ENCODE measurements around the gene LRRK2.

LRRK2 gene

GRCh38 chr12:40338621-40339020 lies 113.8 kb downstream of the LRRK2 start:
- TF ChIP-seq CTCF (IDR thresholded peaks at IDR 0.05; ENCODE audit: extremely low read depth, missing control alignments): no peak
- no peak for DNase-seq (ENCODE audit: low spot score)

GRCh38 chr12:40342010-40342409 lies 117.2 kb downstream of the LRRK2 start:
- DNase-seq (ENCODE audit: low spot score): no peak

GRCh38 chr12:40343124-40343523 lies 118.3 kb downstream of the LRRK2 start:
- DNase-seq (ENCODE audit: low spot score): no peak
- TF ChIP-seq CTCF (IDR thresholded peaks at IDR 0.05; ENCODE audit: extremely low read depth, missing control alignments): no peak

More at GRCh38 chr12:40342010-40342409, 117.2 kb downstream of the LRRK2 start:
- TF ChIP-seq CTCF (IDR thresholded peaks at IDR 0.05; ENCODE audit: extremely low read depth, missing control alignments): no peak

GRCh38 chr12:40344312-40344711 lies 119.5 kb downstream of the LRRK2 start:
- DNase-seq (ENCODE audit: low spot score): no peak

GRCh38 chr12:40351976-40352375 lies 127.2 kb downstream of the LRRK2 start:
- no peak for DNase-seq (ENCODE audit: low spot score)
- TF ChIP-seq CTCF (IDR thresholded peaks at IDR 0.05; ENCODE audit: extremely low read depth, missing control alignments): no peak

More at GRCh38 chr12:40344312-40344711, 119.5 kb downstream of the LRRK2 start:
- TF ChIP-seq CTCF (IDR thresholded peaks at IDR 0.05; ENCODE audit: extremely low read depth, missing control alignments): no peak

GRCh38 chr12:40375076-40375475 lies 150.3 kb downstream of the LRRK2 start:
- no peak for TF ChIP-seq CTCF (IDR thresholded peaks at IDR 0.05; ENCODE audit: extremely low read depth, missing control alignments)
- DNase-seq (ENCODE audit: low spot score): no peak

GRCh38 chr12:40376533-40377267 lies 151.9 kb downstream of the LRRK2 start:
- no peak for TF ChIP-seq CTCF (IDR thresholded peaks at IDR 0.05; ENCODE audit: extremely low read depth, missing control alignments)
- no peak for DNase-seq (ENCODE audit: low spot score)

Measured in GM20000 (cell line).